Ishikawa (cell line): ENCODE results near the gene YBX2.
A peak's percentile ranks its signal among the peaks of the same experiment; 100 is the strongest.

Experiments
- EGR1 ChIP-seq: IDR thresholded peaks from 2 replicates; pipeline ENCODE4 v1.6.1; 2012
- EP300 ChIP-seq: IDR thresholded peaks from 2 replicates; pipeline ENCODE4 v1.6.1; 2012; ENCODE audit warnings: borderline replicate concordance
- RAD21 ChIP-seq: IDR thresholded peaks from 2 replicates; pipeline ENCODE4 v1.6.1; 2012; ENCODE audit warnings: low read depth
- TAF1 ChIP-seq: IDR thresholded peaks from 2 replicates; pipeline ENCODE4 v1.6.1; 2012; ENCODE audit warnings: low read depth, mild to moderate bottlenecking
- YY1 ChIP-seq: IDR thresholded peaks from 2 replicates; pipeline ENCODE4 v1.6.1; 2012; ENCODE audit warnings: low read depth
- TF ChIP-seq, protein P1 (sequence below): IDR thresholded peaks from 2 replicates; pipeline ENCODE4 v1.6.1; 2012; ENCODE audit warnings: low read depth, mild to moderate bottlenecking

DNA sequence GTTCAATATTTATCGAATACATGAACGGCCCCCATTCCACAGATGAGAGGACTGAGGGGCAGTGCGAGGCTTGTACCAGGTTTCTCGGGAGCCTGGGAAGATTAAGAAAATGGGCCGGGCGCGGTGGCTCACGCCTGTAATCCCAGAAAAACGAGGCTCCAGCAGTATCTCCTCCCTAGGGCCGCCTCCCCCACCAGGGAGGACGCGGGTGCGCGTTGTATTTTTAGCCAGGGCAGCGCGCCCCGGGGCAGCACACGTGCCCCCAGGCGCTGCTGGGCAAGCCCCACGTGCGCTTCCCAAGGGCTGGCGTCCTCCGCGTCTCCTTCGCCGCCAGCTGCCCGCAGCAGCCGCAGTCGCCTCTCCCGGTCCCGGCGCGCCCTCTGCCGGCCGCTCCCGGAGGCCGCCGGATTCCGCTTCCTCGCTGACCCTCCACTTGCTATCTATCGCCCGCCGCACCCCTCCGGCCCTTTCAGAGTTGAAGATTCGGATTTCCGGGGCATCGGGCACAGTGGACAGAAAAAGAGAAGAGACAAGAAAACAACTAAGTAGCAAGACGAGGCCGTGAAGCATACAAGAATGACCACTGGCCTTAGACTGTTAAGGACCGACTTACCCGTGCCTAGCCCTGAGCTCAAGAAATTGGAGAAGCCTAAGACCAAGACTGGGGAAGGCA is 1.9 kb upstream of the YBX2 start:
- TF ChIP-seq TAF1, result no peak
- TF ChIP-seq EP300, result no peak
- TF ChIP-seq EGR1, result no peak
- TF ChIP-seq YY1, result no peak
- TF ChIP-seq RAD21, result peak; percentile 92
- TF ChIP-seq, protein P1, sequence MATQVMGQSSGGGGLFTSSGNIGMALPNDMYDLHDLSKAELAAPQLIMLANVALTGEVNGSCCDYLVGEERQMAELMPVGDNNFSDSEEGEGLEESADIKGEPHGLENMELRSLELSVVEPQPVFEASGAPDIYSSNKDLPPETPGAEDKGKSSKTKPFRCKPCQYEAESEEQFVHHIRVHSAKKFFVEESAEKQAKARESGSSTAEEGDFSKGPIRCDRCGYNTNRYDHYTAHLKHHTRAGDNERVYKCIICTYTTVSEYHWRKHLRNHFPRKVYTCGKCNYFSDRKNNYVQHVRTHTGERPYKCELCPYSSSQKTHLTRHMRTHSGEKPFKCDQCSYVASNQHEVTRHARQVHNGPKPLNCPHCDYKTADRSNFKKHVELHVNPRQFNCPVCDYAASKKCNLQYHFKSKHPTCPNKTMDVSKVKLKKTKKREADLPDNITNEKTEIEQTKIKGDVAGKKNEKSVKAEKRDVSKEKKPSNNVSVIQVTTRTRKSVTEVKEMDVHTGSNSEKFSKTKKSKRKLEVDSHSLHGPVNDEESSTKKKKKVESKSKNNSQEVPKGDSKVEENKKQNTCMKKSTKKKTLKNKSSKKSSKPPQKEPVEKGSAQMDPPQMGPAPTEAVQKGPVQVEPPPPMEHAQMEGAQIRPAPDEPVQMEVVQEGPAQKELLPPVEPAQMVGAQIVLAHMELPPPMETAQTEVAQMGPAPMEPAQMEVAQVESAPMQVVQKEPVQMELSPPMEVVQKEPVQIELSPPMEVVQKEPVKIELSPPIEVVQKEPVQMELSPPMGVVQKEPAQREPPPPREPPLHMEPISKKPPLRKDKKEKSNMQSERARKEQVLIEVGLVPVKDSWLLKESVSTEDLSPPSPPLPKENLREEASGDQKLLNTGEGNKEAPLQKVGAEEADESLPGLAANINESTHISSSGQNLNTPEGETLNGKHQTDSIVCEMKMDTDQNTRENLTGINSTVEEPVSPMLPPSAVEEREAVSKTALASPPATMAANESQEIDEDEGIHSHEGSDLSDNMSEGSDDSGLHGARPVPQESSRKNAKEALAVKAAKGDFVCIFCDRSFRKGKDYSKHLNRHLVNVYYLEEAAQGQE, result no peak
